IMR-90 (cell line): ENCODE measurements around the gene RABGAP1. TPM values are rescaled to one million over a fixed set of nuclear protein-coding genes. Genes with fewer than 3 reads are reported as not detected.

Experiments
- ATAC-seq: fragments of 200-7000 bp; cut with Tn5 transposase; 2 replicates; pipeline ENCODE4 v1.9.1; 2020; ENCODE audit warnings: low read depth, mild to moderate bottlenecking, moderate library complexity
- BruUV-seq: library from RNA; stranded (reverse); fragments of 400-500 nt; replicated peaks from 2 replicates; lab custom pipeline; 2021; lab: Mats Ljungman, UMichigan
- CTCF ChIA-PET: fragments of 300-600 bp; formaldehyde crosslinking; extraction: SDS; loops from one replicate; lab custom pipeline; 2021; ENCODE audit warnings: antibody characterized with exemption; lab: Yijun Ruan, JAX
- POLR2A ChIA-PET: fragments of 300-600 bp; sonication (Branson Sonifier 250); formaldehyde crosslinking; loops from one replicate; lab custom pipeline; 2022; ENCODE audit warnings: antibody characterized with exemption; ENCODE audit not compliant: unreplicated experiment; lab: Charles Lee
- DNase-seq: peaks from one replicate; pipeline ENCODE4 v3.0.0; 2013
- H2AFZ ChIP-seq: replicated peaks from 2 replicates; pipeline ENCODE3; 2013; ENCODE audit warnings: low read length, mild to moderate bottlenecking; ENCODE audit not compliant: poor library complexity
- H2AK5ac ChIP-seq: 2 replicates; pipeline ENCODE4 v1.6.1; 2013; ENCODE audit warnings: low read depth, low read length, inconsistent platforms
- H2AK9ac ChIP-seq: replicated peaks from 2 replicates; pipeline ENCODE3; 2013; ENCODE audit warnings: mild to moderate bottlenecking, low read depth, low read length, moderate library complexity; ENCODE audit not compliant: poor library complexity
- H2BK120ac ChIP-seq: 2 replicates; pipeline ENCODE4 v1.6.1; 2013; ENCODE audit warnings: low read depth, low read length, inconsistent platforms
- H2BK15ac ChIP-seq: 3 replicates; pipeline ENCODE4 v1.6.1; 2013; ENCODE audit warnings: low read depth, low read length, inconsistent platforms
- H2BK20ac ChIP-seq: 2 replicates; pipeline ENCODE4 v1.6.1; 2013; ENCODE audit warnings: low read depth, mild to moderate bottlenecking, inconsistent platforms, low read length, moderate library complexity
- H2BK5ac ChIP-seq: 2 replicates; pipeline ENCODE4 v1.6.1; 2013; ENCODE audit warnings: mild to moderate bottlenecking, low read depth, low read length, inconsistent platforms; ENCODE audit not compliant: poor library complexity, severe bottlenecking
- H3K14ac ChIP-seq: replicated peaks from 2 replicates; pipeline ENCODE4 v1.6.1; 2013; ENCODE audit warnings: low read depth, low read length, inconsistent platforms
- H3K18ac ChIP-seq: 2 replicates; pipeline ENCODE4 v1.6.1; 2013; ENCODE audit warnings: low read depth, low read length, control low read depth
- H3K23ac ChIP-seq: 2 replicates; pipeline ENCODE4 v1.6.1; 2013; ENCODE audit warnings: low read depth, low read length, inconsistent platforms
- H3K27ac ChIP-seq: 2 replicates; pipeline ENCODE4 v1.5.1; 2013; ENCODE audit warnings: mild to moderate bottlenecking, control low read depth, low read length; ENCODE audit not compliant: insufficient read depth
- H3K27me3 ChIP-seq: 2 replicates; pipeline ENCODE4 v1.6.1; 2013; ENCODE audit warnings: low read length; ENCODE audit not compliant: control insufficient read depth, insufficient read depth
- H3K36me3 ChIP-seq: 2 replicates; pipeline ENCODE4 v1.6.1; 2013; ENCODE audit warnings: low read length, mixed read lengths; ENCODE audit not compliant: control insufficient read depth, insufficient read depth
- H3K4ac ChIP-seq: 2 replicates; pipeline ENCODE4 v1.6.1; 2013; ENCODE audit warnings: low read depth, low read length, inconsistent platforms
- H3K4me1 ChIP-seq: 2 replicates; pipeline ENCODE4 v1.6.1; 2013; ENCODE audit warnings: low read length, mixed read lengths; ENCODE audit not compliant: control insufficient read depth, insufficient read depth
- H3K4me2 ChIP-seq: 2 replicates; pipeline ENCODE4 v1.6.1; 2013; ENCODE audit warnings: low read depth, mild to moderate bottlenecking, control low read depth, low read length, moderate library complexity
- H3K4me3 ChIP-seq: 2 replicates; pipeline ENCODE4 v1.5.1; 2013; ENCODE audit warnings: low read depth, mild to moderate bottlenecking, control low read depth, low read length, moderate library complexity; ENCODE audit not compliant: insufficient read depth
- H3K56ac ChIP-seq: 2 replicates; pipeline ENCODE4 v1.6.1; 2013; ENCODE audit warnings: low read length, inconsistent platforms; ENCODE audit not compliant: insufficient read depth; ENCODE audit errors: extremely low read depth
- H3K79me1 ChIP-seq, 2 experiments: 2 replicates each; pipeline ENCODE4 v1.6.1; 2013; ENCODE audit warnings: low read length in 2 of 2, inconsistent platforms in 1 of 2, low read depth in 1 of 2
- H3K9ac ChIP-seq: 2 replicates; pipeline ENCODE4 v1.6.1; 2013; ENCODE audit warnings: low read depth, low read length, control low read depth
- H3K9me1 ChIP-seq: 2 replicates; pipeline ENCODE4 v1.6.1; 2013; ENCODE audit warnings: low read length, inconsistent platforms; ENCODE audit not compliant: insufficient read depth
- H3K9me3 ChIP-seq: 2 replicates; pipeline ENCODE4 v1.6.1; 2013; ENCODE audit warnings: low read length; ENCODE audit not compliant: control insufficient read depth, insufficient read depth
- H4K20me1 ChIP-seq: 2 replicates; pipeline ENCODE4 v1.6.1; 2013; ENCODE audit warnings: low read length, inconsistent platforms; ENCODE audit not compliant: insufficient read depth
- H4K5ac ChIP-seq: 2 replicates; pipeline ENCODE4 v1.6.1; 2013; ENCODE audit warnings: mild to moderate bottlenecking, low read depth, low read length, control low read depth
- H4K8ac ChIP-seq, 2 experiments: 2 replicates each; pipeline ENCODE4 v1.6.1; 2013; ENCODE audit warnings: low read depth in 2 of 2, low read length in 2 of 2, control low read depth in 1 of 2, inconsistent platforms in 1 of 2
- H4K91ac ChIP-seq: 2 replicates; pipeline ENCODE4 v1.6.1; 2013; ENCODE audit warnings: low read depth, low read length, inconsistent platforms; ENCODE audit not compliant: insufficient read depth
- BHLHE40 ChIP-seq: fragments of 150-350 bp; IDR thresholded peaks from 2 replicates; pipeline ENCODE4 v1.6.1; 2016; ENCODE audit warnings: mild to moderate bottlenecking, low read depth, low read length
- FOS ChIP-seq: fragments of 150-350 bp; IDR thresholded peaks from 2 replicates; pipeline ENCODE4 v1.6.1; 2016; ENCODE audit warnings: low read depth, low read length
- MAZ ChIP-seq: IDR thresholded peaks from 2 replicates; pipeline ENCODE4 v1.6.1; 2012; ENCODE audit warnings: low read depth, mild to moderate bottlenecking, low read length, improper control_type of control experiment, moderate library complexity, borderline replicate concordance
- MXI1 ChIP-seq: IDR thresholded peaks from 2 replicates; pipeline ENCODE4 v1.6.1; 2012; ENCODE audit warnings: low read depth, mild to moderate bottlenecking, low read length, moderate library complexity, borderline replicate concordance
- NFE2L2 ChIP-seq: fragments of 150-350 bp; IDR thresholded peaks from 2 replicates; pipeline ENCODE4 v1.6.1; 2016; ENCODE audit warnings: low read depth, mild to moderate bottlenecking, low read length
- POLR2A ChIP-seq: IDR thresholded peaks from 2 replicates; pipeline ENCODE4 v1.6.1; 2012; ENCODE audit warnings: mild to moderate bottlenecking, low read depth, low read length
- WGBS, 2 experiments: methylation state at CpG; one replicate each; pipeline versions ENCODE4 v1.1.5 to v1.1.7; 2013; ENCODE audit warnings: missing lambda C conversion rate in 2 of 2; ENCODE audit not compliant: insufficient read length in 1 of 2; ENCODE audit errors: extremely low coverage in 2 of 2; 5-methylcytosine and 5-hydroxymethylcytosine counted together
- dilution Hi-C: fragments of 300-500 bp; cut with HindIII; formaldehyde crosslinking; loops from one replicate; pipeline ENCODE4 v1.14.3; 2018; ENCODE audit warnings: low sequenced_read_pairs; ENCODE audit not compliant: unreplicated experiment
- in situ Hi-C: fragments of 300-500 bp; cut with MboI; formaldehyde crosslinking; loops from 3 replicates; pipeline ENCODE4 v1.14.3; 2019; ENCODE audit warnings: low sequenced_read_pairs, inconsistent platforms, mixed read lengths
- intact Hi-C: fragments of 100-400 bp; cut with micrococcal nuclease; formaldehyde crosslinking; loops from 2 replicates; pipeline ENCODE4 v1.10.0; 2022
- polyA plus RNA-seq, 3 experiments: library from polyadenylated mRNA; depleted of rRNA; stranded (reverse); fragments of >200 nt; gene quantifications; 2 replicates each; pipeline ENCODE4 v1.2.3, GENCODE V29; 2012; ENCODE audit warnings: low replicate concordance in 1 of 3
- total RNA-seq: library from RNA; depleted of rRNA; stranded (reverse); fragments of >200 nt; gene quantifications from 2 replicates; pipeline ENCODE4 v1.2.3, GENCODE V29; 2012

RABGAP1 gene
- total and polyA plus RNA-seq, 2 of the 4 experiments (the other 2 are of a cell fraction): 20.0 to 53.9 TPM

DNA sequence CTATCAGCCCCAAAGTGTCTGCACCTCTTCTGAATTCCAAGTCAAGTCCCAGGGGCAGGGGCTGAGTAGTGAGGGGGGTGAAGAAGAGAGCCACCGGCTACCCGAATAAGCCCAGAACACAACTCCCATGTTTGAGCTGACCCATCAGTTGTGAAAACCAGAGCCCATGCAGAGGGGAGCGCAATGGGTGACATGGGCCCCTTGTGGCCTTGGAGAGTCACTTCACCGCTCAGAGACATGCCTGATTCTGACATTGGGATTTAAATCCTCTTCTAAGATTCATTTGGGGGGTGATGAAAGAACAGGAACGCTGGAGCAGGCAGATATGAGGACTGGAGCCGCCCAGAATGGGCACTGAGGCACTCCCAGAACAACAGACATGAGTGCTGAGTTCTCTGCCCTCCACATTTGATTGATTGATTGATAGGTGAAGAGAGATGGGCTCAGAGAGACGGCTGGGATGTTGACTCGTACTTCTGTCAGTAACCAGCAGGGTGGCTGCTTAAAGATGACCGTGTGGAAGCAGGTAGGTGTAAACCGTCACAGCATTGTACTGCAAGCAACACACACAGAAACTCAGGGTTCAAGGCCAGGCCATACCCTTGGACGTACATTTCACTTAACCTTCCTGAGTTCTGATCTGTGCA, 166.9 kb downstream of the RABGAP1 start:
- Histone ChIP-seq H3K9ac (no peak overlapping the region), H3K4me1 (peaks cover 3% of the 10 kb centered on the region; the same call in 1 of the 2 replicates), H3K23ac (no peak overlapping the region), H3K4me3 (no peak overlapping the region), H3K79me1 (peaks cover 0 to 5% of the 10 kb centered on the region in 2 experiments; a peak in 1 of 4 replicates), H4K5ac (no peak overlapping the region), H4K8ac (no peak overlapping the region), H2AK5ac (no peak overlapping the region), H2BK5ac (no peak overlapping the region), H3K9me1 (peaks cover 7% of the 10 kb centered on the region), H3K27ac (no peak overlapping the region), H3K4me2 (no peak overlapping the region), H3K56ac (no peak overlapping the region), H2AFZ (no peak overlapping the region), H3K9me3 (no peaks in the 10 kb centered on the region), H2BK120ac (no peak overlapping the region), H3K18ac (no peak overlapping the region), H4K91ac (no peak overlapping the region), H2AK9ac (no peak overlapping the region), H3K27me3 (no peaks in the 10 kb centered on the region), H2BK15ac (no peak overlapping the region), H3K14ac (no peak overlapping the region), H4K20me1 (peaks cover 5% of the 10 kb centered on the region; the same call in 1 of the 2 replicates), H3K36me3 (peaks cover 52% of the 10 kb centered on the region), H2BK20ac (no peak overlapping the region), H3K4ac (no peak overlapping the region)
- CTCF ChIA-PET: no interaction called here
- 100% methylated on average over 1 of the region's 11 CpGs; no CpG with 5 or more reads in 1 of the 2 experiments for WGBS, 2 experiments
- in situ Hi-C loops: no loop called here
- POLR2A ChIA-PET: no interaction called here
- dilution Hi-C loops: no loop called here
- ATAC-seq (no peak), DNase-seq (no peak)
- intact Hi-C loops: no loop called here
- TF ChIP-seq NFE2L2 (no peak), MXI1 (no peak), MAZ (no peak), FOS (no peak), BHLHE40 (no peak), POLR2A (no peak)
- no TSS peak for BruUV-seq
